HCT116 (cell line): Measurements from ENCODE around the gene TM4SF20. TPM values are rescaled to one million over a fixed set of nuclear protein-coding genes. Genes with fewer than 3 reads are reported as not detected.

Source experiments
- ATAC-seq: fragments of 200-7000 bp; cut with Tn5 transposase; 2 replicates; pipeline ENCODE4 v1.9.1; 2020; ENCODE audit warnings: mild to moderate bottlenecking, moderate library complexity
- BruUV-seq: library from RNA; stranded (reverse); fragments of 400-500 nt; replicated peaks from 2 replicates; lab custom pipeline; 2021; lab: Mats Ljungman, UMichigan
- CTCF ChIA-PET: fragments of 300-600 bp; sonication (Branson Sonifier 250); formaldehyde crosslinking; loops from one replicate; lab custom pipeline; 2021; ENCODE audit warnings: antibody characterized with exemption; lab: Charles Lee
- POLR2A ChIA-PET: fragments of 300-600, 350-600 bp; sonication (Branson Sonifier 250); formaldehyde crosslinking; loops from one replicate; lab custom pipeline; 2021; ENCODE audit warnings: antibody characterized with exemption; lab: Charles Lee
- RAD21 ChIA-PET, 2 experiments: fragments of 300-600 bp; sonication (Branson Sonifier 250); formaldehyde crosslinking; loops; one replicate each; lab custom pipeline; 2023; ENCODE audit warnings: low total read pairs in 2 of 2; ENCODE audit not compliant: uncharacterized antibody in 2 of 2, unreplicated experiment in 2 of 2, low non-redundant PET in 1 of 2; lab: Charles Lee
- DNase-seq: peaks from one replicate; pipeline ENCODE4 v3.0.0-alpha.2; 2010; ENCODE audit warnings: low read depth, low spot score
- H2AFZ ChIP-seq: fragments of 200-600 bp; shearing (Covaris generic), sonication (generic); 2 replicates; pipeline ENCODE4 v1.6.1; 2017; ENCODE audit warnings: low read depth, mixed run types, mixed read lengths, antibody characterized with exemption, low read length; ENCODE audit not compliant: poor library complexity, severe bottlenecking
- H3K27ac ChIP-seq: 2 replicates; pipeline ENCODE4 v1.5.1; 2012; ENCODE audit warnings: low read depth, low read length
- H3K27me3 ChIP-seq: fragments of 200-600 bp; sonication (generic); 2 replicates; pipeline ENCODE4 v1.6.1; 2016; ENCODE audit warnings: mixed run types, low read length, mixed read lengths; ENCODE audit not compliant: insufficient read depth
- H3K36me3 ChIP-seq, 2 experiments: fragments of 200-500 bp in 1 of 2; fragments of 200-600 bp in 1 of 2; sonication (Bioruptor generic) in 1 of 2; sonication (generic) in 1 of 2; 2 replicates each; pipeline versions ENCODE4 v1.5.1 to v1.6.1; 2014 to 2016; ENCODE audit warnings: low read length in 2 of 2, inconsistent platforms in 1 of 2, mixed read lengths in 1 of 2, mixed run types in 1 of 2; ENCODE audit not compliant: insufficient read depth in 2 of 2, control insufficient read depth in 1 of 2
- H3K4me1 ChIP-seq, 2 experiments: fragments of 200-600 bp in 1 of 2; sonication (generic) in 1 of 2; 2 replicates each; pipeline versions ENCODE4 v1.5.1 to v1.6.1; 2012 to 2017; ENCODE audit warnings: low read length in 2 of 2, inconsistent platforms in 1 of 2, mild to moderate bottlenecking in 1 of 2, mixed read lengths in 1 of 2, mixed run types in 1 of 2, moderate library complexity in 1 of 2; ENCODE audit not compliant: insufficient read depth in 2 of 2, control insufficient read depth in 1 of 2
- H3K4me2 ChIP-seq: fragments of 200-600 bp; sonication (generic); 2 replicates; pipeline ENCODE4 v1.6.1; 2017; ENCODE audit warnings: mixed run types, low read length, mixed read lengths
- H3K4me3 ChIP-seq, 2 experiments: fragments of 200-600 bp in 1 of 2; sonication (generic) in 1 of 2; replicated peaks in 1 of 2; 2 replicates each; pipeline ENCODE4 v1.5.1; 2011 to 2016; ENCODE audit warnings: low read length in 2 of 2, control low read depth in 1 of 2, low read depth in 1 of 2, mild to moderate bottlenecking in 1 of 2, mixed read lengths in 1 of 2, mixed run types in 1 of 2
- H3K79me2 ChIP-seq: fragments of 200-600 bp; sonication (generic); 2 replicates; pipeline ENCODE4 v1.6.1; 2017; ENCODE audit warnings: mild to moderate bottlenecking, mixed run types, low read length, moderate library complexity, mixed read lengths; ENCODE audit not compliant: insufficient read depth
- H3K9ac ChIP-seq: fragments of 200-600 bp; sonication (generic); 2 replicates; pipeline ENCODE4 v1.6.1; 2016; ENCODE audit warnings: low read length, mixed read lengths
- H3K9me2 ChIP-seq: fragments of 200-600 bp; sonication (generic), shearing (Covaris generic); 2 replicates; pipeline ENCODE4 v1.6.1; 2017; ENCODE audit warnings: mixed run types, mild to moderate bottlenecking, moderate library complexity; ENCODE audit not compliant: insufficient read depth
- H3K9me3 ChIP-seq, 2 experiments: fragments of 200-500 bp in 1 of 2; fragments of 200-600 bp in 1 of 2; sonication (Bioruptor generic) in 1 of 2; sonication (generic) in 1 of 2; 2 replicates each; pipeline ENCODE4 v1.6.1; 2014 to 2017; ENCODE audit warnings: low read length in 2 of 2, mixed read lengths in 2 of 2, inconsistent platforms in 1 of 2, low read depth in 1 of 2, mild to moderate bottlenecking in 1 of 2, mixed run types in 1 of 2, moderate library complexity in 1 of 2; ENCODE audit not compliant: control insufficient read depth in 1 of 2, insufficient read depth in 1 of 2
- H4K20me1 ChIP-seq: fragments of 200-600 bp; sonication (generic), shearing (Covaris generic); 2 replicates; pipeline ENCODE4 v1.6.1; 2017; ENCODE audit warnings: mixed run types, mild to moderate bottlenecking, moderate library complexity; ENCODE audit not compliant: insufficient read depth
- CBX3 ChIP-seq: IDR thresholded peaks from 2 replicates; pipeline ENCODE4 v1.6.1; 2012; ENCODE audit warnings: low read depth
- CTCF ChIP-seq, 3 experiments: fragments of 200-600 bp in 1 of 3; sonication (generic) in 1 of 3; IDR thresholded peaks in 2 of 3; conservative IDR thresholded peaks in 1 of 3; 2 replicates each; pipeline ENCODE4 v1.5.1; 2012 to 2017; ENCODE audit warnings: low read depth in 2 of 3, low read length in 2 of 3, antibody characterized with exemption in 1 of 3, borderline replicate concordance in 1 of 3, control low read depth in 1 of 3, mild to moderate bottlenecking in 1 of 3, mixed read lengths in 1 of 3, mixed run types in 1 of 3, moderate library complexity in 1 of 3; ENCODE audit not compliant: insufficient read depth in 1 of 3
- EGR1 ChIP-seq: IDR thresholded peaks from 2 replicates; pipeline ENCODE4 v1.6.1; 2012; ENCODE audit warnings: low read depth
- EZH2 ChIP-seq: fragments of 200-600 bp; sonication (generic); IDR thresholded peaks from 2 replicates; pipeline ENCODE4 v1.6.1; 2017; ENCODE audit warnings: antibody characterized with exemption, mixed run types
- EZH2phosphoT487 ChIP-seq: fragments of 200-600 bp; IDR thresholded peaks from 2 replicates; pipeline ENCODE4 v1.6.1; 2018; ENCODE audit warnings: antibody characterized with exemption, borderline replicate concordance
- FOSL1 ChIP-seq: IDR thresholded peaks from 2 replicates; pipeline ENCODE4 v1.6.1; 2012; ENCODE audit warnings: low read depth
- JUND ChIP-seq: IDR thresholded peaks from 2 replicates; pipeline ENCODE4 v1.6.1; 2012
- POLR2AphosphoS5 ChIP-seq: IDR thresholded peaks from 2 replicates; pipeline ENCODE4 v1.6.1; 2011; ENCODE audit warnings: mild to moderate bottlenecking, low read depth, low read length, moderate library complexity
- RAD21 ChIP-seq: IDR thresholded peaks from 2 replicates; pipeline ENCODE4 v1.6.1; 2012; ENCODE audit warnings: low read depth, mild to moderate bottlenecking
- SIN3A ChIP-seq: IDR thresholded peaks from 2 replicates; pipeline ENCODE4 v1.6.1; 2012; ENCODE audit warnings: low read depth
- SP1 ChIP-seq: IDR thresholded peaks from 2 replicates; pipeline ENCODE4 v1.6.1; 2012; ENCODE audit warnings: low read depth
- TCF7L2 ChIP-seq: IDR thresholded peaks from 2 replicates; pipeline ENCODE4 v1.7.0; 2011; ENCODE audit warnings: borderline replicate concordance, inconsistent platforms; ENCODE audit not compliant: insufficient read depth, insufficient read length; ENCODE audit errors: extremely low read depth
- YY1 ChIP-seq: IDR thresholded peaks from 2 replicates; pipeline ENCODE4 v1.6.1; 2011; ENCODE audit warnings: low read length, low read depth, moderate library complexity, mild to moderate bottlenecking; ENCODE audit not compliant: insufficient replicate concordance; ENCODE audit errors: extremely low read depth
- ZBTB33 ChIP-seq: IDR thresholded peaks from 2 replicates; pipeline ENCODE4 v1.6.1; 2011; ENCODE audit warnings: mild to moderate bottlenecking, low read length, moderate library complexity; ENCODE audit not compliant: insufficient replicate concordance; ENCODE audit errors: extremely low read depth
- intact Hi-C: fragments of 100-400 bp; cut with micrococcal nuclease; formaldehyde crosslinking; loops from 2 replicates; pipeline ENCODE4 v1.10.0; 2022
- total RNA-seq: library from RNA; stranded (reverse); gene quantifications from one replicate; pipeline ENCODE4 v1.2.1, GENCODE V29; 2021; ENCODE audit not compliant: unreplicated experiment

TM4SF20 gene
- total RNA-seq, 1 experiment from 2014 or later, result not detected

GRCh38 chr2:227402959-227403358 is 23.9 kb upstream of the TM4SF20 start:
- intact Hi-C loops, result loop anchor here (10.0 kb wide), 1 partner anchor 278 kb away; no protein-coding TSS in a partner anchor
- RAD21 ChIA-PET, result no interaction called here
- CTCF ChIA-PET, result no interaction called here
- POLR2A ChIA-PET, result interaction anchor here (1.5 kb wide), 1 partner anchor 12 kb away, joined by 3 read pairs; no protein-coding TSS in a partner anchor
- Histone ChIP-seq H2AFZ (peak overlapping the region; percentile 45), H3K9me2 (no peaks in the 10 kb centered on the region), H3K4me1 (peaks cover 6 to 27% of the 10 kb centered on the region in 2 experiments), H3K9ac (no peak overlapping the region), H3K27me3 (no peaks in the 10 kb centered on the region), H3K9me3 (no peaks in the 10 kb centered on the region), H3K79me2 (no peaks in the 10 kb centered on the region), H3K4me3 (no peak overlapping the region), H3K27ac (no peak overlapping the region), H4K20me1 (no peaks in the 10 kb centered on the region), H3K4me2 (peak overlapping the region; percentile 55), H3K36me3 (no peaks in the 10 kb centered on the region)
- no TSS peak for BruUV-seq
- DNase-seq (no peak), ATAC-seq (no peak)
- TF ChIP-seq JUND, result peak; percentile 48; the same call in 1 of the 2 replicates
- no peak for TF ChIP-seq EZH2
- TF ChIP-seq FOSL1, result peak; percentile 67

- Histone ChIP-seq H3K9ac (no peak overlapping the region), H3K79me2 (no peaks in the 10 kb centered on the region), H3K9me3 (no peaks in the 10 kb centered on the region), H4K20me1 (no peaks in the 10 kb centered on the region), H2AFZ (peak overlapping the region; percentile 67), H3K9me2 (no peaks in the 10 kb centered on the region), H3K4me3 (no peak overlapping the region), H3K27ac (no peak overlapping the region), H3K27me3 (no peaks in the 10 kb centered on the region), H3K36me3 (no peaks in the 10 kb centered on the region), H3K4me2 (no peak overlapping the region), H3K4me1 (peaks cover 6 to 24% of the 10 kb centered on the region in 2 experiments)
- TF ChIP-seq ZBTB33, result no peak
- no peak for TF ChIP-seq CBX3
- TF ChIP-seq TCF7L2, result no peak
- no peak for TF ChIP-seq POLR2AphosphoS5
- no peak for TF ChIP-seq EZH2
- TF ChIP-seq EZH2phosphoT487, result no peak
- no peak for TF ChIP-seq YY1
- TF ChIP-seq EGR1, result no peak
- TF ChIP-seq RAD21, result no peak
- no peak for TF ChIP-seq CTCF (IDR thresholded peaks at IDR 0.05 in 2 of 3, conservative IDR thresholded peaks at IDR 0.05 in 1 of 3; ENCODE audit: borderline replicate concordance in 1 of 3, insufficient read depth in 1 of 3, low read depth in 2 of 3, low read length in 2 of 3)
- TF ChIP-seq SP1, result no peak
- no peak for TF ChIP-seq SIN3A
- no TSS peak for BruUV-seq
- ChIA-PET POLR2A (interaction anchor here (1.5 kb wide), 1 partner anchor 13 kb away, joined by 3 read pairs; no protein-coding TSS in a partner anchor), CTCF (no interaction called here), RAD21 (no interaction called here)
- no peak for DNase-seq
- intact Hi-C loops, result loop anchor here (10.0 kb wide), 1 partner anchor 278 kb away; no protein-coding TSS in a partner anchor
- ATAC-seq, result no peak
Measured at GRCh38 chr2:227402321-227402720, 23.2 kb upstream of the TM4SF20 start.
